HEK293 (cell line): ENCODE results near the gene PHETA1.

Experiments
- FEZF1 ChIP-seq: fragments of 450-650 bp; formaldehyde crosslinking; IDR thresholded peaks from 2 replicates; pipeline ENCODE4 v1.5.1; 2016; ENCODE audit warnings: missing biosample characterization, missing genetic modification characterization
- HOXD13 ChIP-seq: sonication (generic); formaldehyde crosslinking; IDR thresholded peaks from 2 replicates; pipeline ENCODE4 v1.8.0; 2022; ENCODE audit warnings: missing genetic modification reagents, borderline replicate concordance
- IKZF3 ChIP-seq: fragments of 450-650 bp; IDR thresholded peaks from 2 replicates; pipeline ENCODE4 v1.5.0; 2018; ENCODE audit warnings: missing biosample characterization, mild to moderate bottlenecking, missing genetic modification characterization, moderate library complexity
- KLF10 ChIP-seq: fragments of 450-650 bp; IDR thresholded peaks from 2 replicates; pipeline ENCODE4 v1.5.1; 2018; ENCODE audit warnings: missing biosample characterization, mild to moderate bottlenecking, missing genetic modification characterization
- KLF8 ChIP-seq: fragments of 450-650 bp; formaldehyde crosslinking; IDR thresholded peaks from 2 replicates; pipeline ENCODE4 v1.5.1; 2016; ENCODE audit warnings: missing biosample characterization, missing genetic modification characterization
- MEIS1 ChIP-seq: sonication (generic); formaldehyde crosslinking; IDR thresholded peaks from 2 replicates; pipeline ENCODE4 v1.8.1; 2022; ENCODE audit warnings: missing genetic modification reagents, mild to moderate bottlenecking, borderline replicate concordance
- OSR2 ChIP-seq: fragments of 450-650 bp; formaldehyde crosslinking; IDR thresholded peaks from 2 replicates; pipeline ENCODE4 v1.5.1; 2016; ENCODE audit warnings: missing biosample characterization, missing genetic modification characterization
- RBAK ChIP-seq: fragments of 450-650 bp; formaldehyde crosslinking; IDR thresholded peaks from 2 replicates; pipeline ENCODE4 v1.5.1; 2016; ENCODE audit warnings: missing biosample characterization, missing genetic modification characterization
- REPIN1 ChIP-seq: fragments of 450-650 bp; formaldehyde crosslinking; IDR thresholded peaks from 2 replicates; pipeline ENCODE4 v1.5.1; 2017; ENCODE audit warnings: missing biosample characterization, missing genetic modification characterization, low read depth
- SCRT1 ChIP-seq: fragments of 450-650 bp; formaldehyde crosslinking; IDR thresholded peaks from 2 replicates; pipeline ENCODE4 v1.5.1; 2016; ENCODE audit warnings: missing biosample characterization, missing genetic modification characterization, borderline replicate concordance
- SP2 ChIP-seq: fragments of 450-650 bp; formaldehyde crosslinking; IDR thresholded peaks from 2 replicates; pipeline ENCODE4 v1.5.1; 2016; ENCODE audit warnings: missing biosample characterization, missing genetic modification characterization
- ZBTB20 ChIP-seq: fragments of 450-650 bp; formaldehyde crosslinking; IDR thresholded peaks from 2 replicates; pipeline ENCODE4 v1.5.1; 2016; ENCODE audit warnings: missing biosample characterization, missing genetic modification characterization
- ZBTB7A ChIP-seq: fragments of 450-650 bp; formaldehyde crosslinking; IDR thresholded peaks from 2 replicates; pipeline ENCODE4 v1.5.1; 2016; ENCODE audit warnings: low read depth, missing biosample characterization, missing genetic modification characterization
- ZEB2 ChIP-seq: fragments of 450-650 bp; formaldehyde crosslinking; IDR thresholded peaks from 2 replicates; pipeline ENCODE4 v1.5.1; 2016; ENCODE audit warnings: missing biosample characterization, missing genetic modification characterization
- ZNF138 ChIP-seq: fragments of 450-650 bp; formaldehyde crosslinking; IDR thresholded peaks from 2 replicates; pipeline ENCODE4 v1.5.1; 2016; ENCODE audit warnings: missing biosample characterization, missing genetic modification characterization, borderline replicate concordance
- ZNF157 ChIP-seq: fragments of 450-650 bp; formaldehyde crosslinking; IDR thresholded peaks from 2 replicates; pipeline ENCODE4 v1.5.1; 2016; ENCODE audit warnings: missing biosample characterization, missing genetic modification characterization
- ZNF211 ChIP-seq: fragments of 450-650 bp; formaldehyde crosslinking; IDR thresholded peaks from 2 replicates; pipeline ENCODE4 v1.5.1; 2016; ENCODE audit warnings: low read depth, missing biosample characterization, missing genetic modification characterization
- ZNF223 ChIP-seq: fragments of 450-650 bp; formaldehyde crosslinking; IDR thresholded peaks from 2 replicates; pipeline ENCODE4 v1.5.1; 2016; ENCODE audit warnings: missing biosample characterization, missing genetic modification characterization
- ZNF239 ChIP-seq: fragments of 450-650 bp; formaldehyde crosslinking; IDR thresholded peaks from 2 replicates; pipeline ENCODE4 v1.5.1; 2016; ENCODE audit warnings: missing biosample characterization, missing genetic modification characterization
- ZNF292 ChIP-seq: fragments of 450-650 bp; formaldehyde crosslinking; IDR thresholded peaks from 2 replicates; pipeline ENCODE4 v1.5.1; 2016; ENCODE audit warnings: low read depth, missing biosample characterization, missing genetic modification characterization, borderline replicate concordance
- ZNF350 ChIP-seq: fragments of 450-650 bp; formaldehyde crosslinking; IDR thresholded peaks from 2 replicates; pipeline ENCODE4 v1.5.0; 2017; ENCODE audit warnings: missing biosample characterization, mild to moderate bottlenecking, missing genetic modification characterization
- ZNF394 ChIP-seq: fragments of 450-650 bp; formaldehyde crosslinking; IDR thresholded peaks from 2 replicates; pipeline ENCODE4 v1.5.1; 2016; ENCODE audit warnings: missing biosample characterization, missing genetic modification characterization, mild to moderate bottlenecking, moderate library complexity, borderline replicate concordance
- ZNF404 ChIP-seq: fragments of 450-650 bp; formaldehyde crosslinking; IDR thresholded peaks from 2 replicates; pipeline ENCODE4 v1.5.1; 2017; ENCODE audit warnings: missing biosample characterization, missing genetic modification characterization
- ZNF530 ChIP-seq: fragments of 450-650 bp; formaldehyde crosslinking; IDR thresholded peaks from 2 replicates; pipeline ENCODE4 v1.5.1; 2016; ENCODE audit warnings: low read depth, missing biosample characterization, missing genetic modification characterization
- ZNF596 ChIP-seq: fragments of 450-650 bp; IDR thresholded peaks from 2 replicates; pipeline ENCODE4 v1.5.0; 2018; ENCODE audit warnings: missing biosample characterization, mild to moderate bottlenecking, missing genetic modification characterization, moderate library complexity
- ZNF623 ChIP-seq: fragments of 450-650 bp; formaldehyde crosslinking; IDR thresholded peaks from 2 replicates; pipeline ENCODE4 v1.5.1; 2016; ENCODE audit warnings: missing biosample characterization, missing genetic modification characterization
- ZNF654 ChIP-seq: fragments of 450-650 bp; formaldehyde crosslinking; IDR thresholded peaks from 2 replicates; pipeline ENCODE4 v1.5.1; 2016; ENCODE audit warnings: low read depth, missing biosample characterization, missing genetic modification characterization
- ZNF660 ChIP-seq: fragments of 450-650 bp; IDR thresholded peaks from 2 replicates; pipeline ENCODE4 v1.5.1; 2018; ENCODE audit warnings: missing biosample characterization, mild to moderate bottlenecking, missing genetic modification characterization
- ZNF747 ChIP-seq: fragments of 450-650 bp; formaldehyde crosslinking; IDR thresholded peaks from 2 replicates; pipeline ENCODE4 v1.5.1; 2016; ENCODE audit warnings: missing biosample characterization, missing genetic modification characterization
- ZNF76 ChIP-seq: fragments of 450-650 bp; formaldehyde crosslinking; IDR thresholded peaks from 2 replicates; pipeline ENCODE4; 2016; ENCODE audit warnings: low read depth, missing biosample characterization, missing genetic modification characterization, borderline replicate concordance
- ZNF843 ChIP-seq: fragments of 450-650 bp; formaldehyde crosslinking; IDR thresholded peaks from 2 replicates; pipeline ENCODE4 v1.5.1; 2016; ENCODE audit warnings: missing biosample characterization, missing genetic modification characterization
- ZSCAN30 ChIP-seq: fragments of 450-650 bp; IDR thresholded peaks from 2 replicates; pipeline ENCODE4 v1.5.1; 2018; ENCODE audit warnings: missing biosample characterization, mild to moderate bottlenecking, missing genetic modification characterization, moderate library complexity
- TF ChIP-seq, protein P1 (sequence below): fragments of 450-650 bp; formaldehyde crosslinking; IDR thresholded peaks from 2 replicates; pipeline ENCODE4 v1.5.0; 2017; ENCODE audit warnings: missing biosample characterization, missing genetic modification characterization, borderline replicate concordance
- TF ChIP-seq, protein P2 (sequence below): fragments of 450-650 bp; formaldehyde crosslinking; IDR thresholded peaks from 2 replicates; pipeline ENCODE4 v1.5.1; 2016; ENCODE audit warnings: missing biosample characterization, missing genetic modification characterization
- TF ChIP-seq, protein P3 (sequence below): fragments of 450-650 bp; formaldehyde crosslinking; optimal IDR thresholded peaks from 2 replicates; pipeline ENCODE3; 2016; ENCODE audit warnings: missing biosample characterization, mild to moderate bottlenecking, missing genetic modification characterization
- TF ChIP-seq, protein P4 (sequence below): fragments of 450-650 bp; formaldehyde crosslinking; IDR thresholded peaks from 2 replicates; pipeline ENCODE4 v1.5.1; 2017; ENCODE audit warnings: missing biosample characterization, missing genetic modification characterization

The PHETA1 gene

DNA sequence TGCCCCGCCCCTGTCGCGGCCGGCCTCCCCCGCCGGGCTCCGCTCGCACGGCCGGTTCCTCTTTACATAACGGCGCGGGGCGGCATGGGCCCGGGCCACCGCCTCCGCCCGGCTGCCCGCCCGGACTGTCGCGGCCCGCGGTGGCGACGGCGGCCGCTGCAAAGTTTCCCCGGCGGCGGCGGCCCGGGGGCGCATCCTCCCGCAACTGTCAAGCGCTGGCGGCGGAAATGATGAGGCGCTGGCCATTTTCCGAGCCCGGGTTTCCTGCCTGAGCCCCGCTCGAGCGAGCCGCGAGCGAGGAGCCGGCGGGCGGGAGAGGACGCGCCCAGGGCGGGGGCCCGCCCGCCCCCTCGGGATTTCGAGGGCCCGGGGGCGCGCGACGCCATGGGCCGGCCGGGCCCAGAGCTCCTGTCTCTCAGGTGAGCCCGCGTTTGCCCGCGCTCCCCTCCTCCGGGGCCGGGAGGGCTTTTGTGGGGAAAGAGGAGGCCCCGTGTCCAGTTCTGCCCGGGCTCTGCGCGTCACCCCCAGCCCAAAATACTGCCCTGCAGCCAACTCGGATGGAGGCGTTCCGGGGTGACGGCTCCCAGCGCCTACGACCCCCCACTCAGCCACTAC, 37.1 kb upstream of the PHETA1 start, which contains the start of gene SH2B3 (continued):
- TF ChIP-seq ZNF623 (tag by site-specific recombination) (no peak), ZNF292 (no peak), ZNF394 (tag by site-specific recombination) (no peak), ZBTB20 (tag by site-specific recombination) (peak; percentile 32; the same call in 1 of the 2 replicates), HOXD13 (CRISPR knock-in tag) (no peak), ZNF596 (tag by site-specific recombination) (peak; percentile 73), FEZF1 (tag by site-specific recombination) (no peak), ZNF747 (tag by site-specific recombination) (no peak), ZNF843 (tag by site-specific recombination) (no peak), RBAK (tag by site-specific recombination) (no peak), SP2 (no peak), ZNF404 (tag by site-specific recombination) (no peak), ZNF157 (tag by site-specific recombination) (no peak), ZNF138 (tag by site-specific recombination) (no peak), ZBTB7A (tag by site-specific recombination) (no peak), MEIS1 (CRISPR knock-in tag) (no peak), ZNF654 (no peak), SCRT1 (tag by site-specific recombination) (no peak), ZNF211 (tag by site-specific recombination) (no peak), REPIN1 (tag by site-specific recombination) (no peak), KLF8 (tag by site-specific recombination) (no peak), ZEB2 (no peak), ZNF350 (tag by site-specific recombination) (no peak), OSR2 (no peak), ZNF530 (no peak), IKZF3 (tag by site-specific recombination) (no peak), ZNF239 (tag by site-specific recombination) (no peak), ZNF76 (tag by site-specific recombination) (no peak), KLF10 (tag by site-specific recombination) (0 out of 2 replicates have a peak, but pooled peaks have one; percentile 3), ZNF223 (tag by site-specific recombination) (no peak), ZSCAN30 (tag by site-specific recombination) (no peak), ZNF660 (tag by site-specific recombination) (no peak)
- TF ChIP-seq, protein P1, sequence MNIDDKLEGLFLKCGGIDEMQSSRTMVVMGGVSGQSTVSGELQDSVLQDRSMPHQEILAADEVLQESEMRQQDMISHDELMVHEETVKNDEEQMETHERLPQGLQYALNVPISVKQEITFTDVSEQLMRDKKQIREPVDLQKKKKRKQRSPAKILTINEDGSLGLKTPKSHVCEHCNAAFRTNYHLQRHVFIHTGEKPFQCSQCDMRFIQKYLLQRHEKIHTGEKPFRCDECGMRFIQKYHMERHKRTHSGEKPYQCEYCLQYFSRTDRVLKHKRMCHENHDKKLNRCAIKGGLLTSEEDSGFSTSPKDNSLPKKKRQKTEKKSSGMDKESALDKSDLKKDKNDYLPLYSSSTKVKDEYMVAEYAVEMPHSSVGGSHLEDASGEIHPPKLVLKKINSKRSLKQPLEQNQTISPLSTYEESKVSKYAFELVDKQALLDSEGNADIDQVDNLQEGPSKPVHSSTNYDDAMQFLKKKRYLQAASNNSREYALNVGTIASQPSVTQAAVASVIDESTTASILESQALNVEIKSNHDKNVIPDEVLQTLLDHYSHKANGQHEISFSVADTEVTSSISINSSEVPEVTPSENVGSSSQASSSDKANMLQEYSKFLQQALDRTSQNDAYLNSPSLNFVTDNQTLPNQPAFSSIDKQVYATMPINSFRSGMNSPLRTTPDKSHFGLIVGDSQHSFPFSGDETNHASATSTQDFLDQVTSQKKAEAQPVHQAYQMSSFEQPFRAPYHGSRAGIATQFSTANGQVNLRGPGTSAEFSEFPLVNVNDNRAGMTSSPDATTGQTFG (tag by site-specific recombination), result no peak
- TF ChIP-seq, protein P2, sequence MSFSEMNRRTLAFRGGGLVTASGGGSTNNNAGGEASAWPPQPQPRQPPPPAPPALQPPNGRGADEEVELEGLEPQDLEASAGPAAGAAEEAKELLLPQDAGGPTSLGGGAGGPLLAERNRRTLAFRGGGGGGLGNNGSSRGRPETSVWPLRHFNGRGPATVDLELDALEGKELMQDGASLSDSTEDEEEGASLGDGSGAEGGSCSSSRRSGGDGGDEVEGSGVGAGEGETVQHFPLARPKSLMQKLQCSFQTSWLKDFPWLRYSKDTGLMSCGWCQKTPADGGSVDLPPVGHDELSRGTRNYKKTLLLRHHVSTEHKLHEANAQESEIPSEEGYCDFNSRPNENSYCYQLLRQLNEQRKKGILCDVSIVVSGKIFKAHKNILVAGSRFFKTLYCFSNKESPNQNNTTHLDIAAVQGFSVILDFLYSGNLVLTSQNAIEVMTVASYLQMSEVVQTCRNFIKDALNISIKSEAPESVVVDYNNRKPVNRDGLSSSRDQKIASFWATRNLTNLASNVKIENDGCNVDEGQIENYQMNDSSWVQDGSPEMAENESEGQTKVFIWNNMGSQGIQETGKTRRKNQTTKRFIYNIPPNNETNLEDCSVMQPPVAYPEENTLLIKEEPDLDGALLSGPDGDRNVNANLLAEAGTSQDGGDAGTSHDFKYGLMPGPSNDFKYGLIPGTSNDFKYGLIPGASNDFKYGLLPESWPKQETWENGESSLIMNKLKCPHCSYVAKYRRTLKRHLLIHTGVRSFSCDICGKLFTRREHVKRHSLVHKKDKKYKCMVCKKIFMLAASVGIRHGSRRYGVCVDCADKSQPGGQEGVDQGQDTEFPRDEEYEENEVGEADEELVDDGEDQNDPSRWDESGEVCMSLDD, result no peak
- TF ChIP-seq, protein P3, sequence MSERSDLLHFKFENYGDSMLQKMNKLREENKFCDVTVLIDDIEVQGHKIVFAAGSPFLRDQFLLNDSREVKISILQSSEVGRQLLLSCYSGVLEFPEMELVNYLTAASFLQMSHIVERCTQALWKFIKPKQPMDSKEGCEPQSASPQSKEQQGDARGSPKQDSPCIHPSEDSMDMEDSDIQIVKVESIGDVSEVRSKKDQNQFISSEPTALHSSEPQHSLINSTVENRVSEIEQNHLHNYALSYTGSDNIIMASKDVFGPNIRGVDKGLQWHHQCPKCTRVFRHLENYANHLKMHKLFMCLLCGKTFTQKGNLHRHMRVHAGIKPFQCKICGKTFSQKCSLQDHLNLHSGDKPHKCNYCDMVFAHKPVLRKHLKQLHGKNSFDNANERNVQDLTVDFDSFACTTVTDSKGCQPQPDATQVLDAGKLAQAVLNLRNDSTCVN, result peak; percentile 65
- TF ChIP-seq, protein P4, sequence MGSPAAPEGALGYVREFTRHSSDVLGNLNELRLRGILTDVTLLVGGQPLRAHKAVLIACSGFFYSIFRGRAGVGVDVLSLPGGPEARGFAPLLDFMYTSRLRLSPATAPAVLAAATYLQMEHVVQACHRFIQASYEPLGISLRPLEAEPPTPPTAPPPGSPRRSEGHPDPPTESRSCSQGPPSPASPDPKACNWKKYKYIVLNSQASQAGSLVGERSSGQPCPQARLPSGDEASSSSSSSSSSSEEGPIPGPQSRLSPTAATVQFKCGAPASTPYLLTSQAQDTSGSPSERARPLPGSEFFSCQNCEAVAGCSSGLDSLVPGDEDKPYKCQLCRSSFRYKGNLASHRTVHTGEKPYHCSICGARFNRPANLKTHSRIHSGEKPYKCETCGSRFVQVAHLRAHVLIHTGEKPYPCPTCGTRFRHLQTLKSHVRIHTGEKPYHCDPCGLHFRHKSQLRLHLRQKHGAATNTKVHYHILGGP (tag by site-specific recombination), result no peak
